ENCODE results near the gene MYCT1. TPM values are rescaled to one million over a fixed set of nuclear protein-coding genes. Genes with fewer than 3 reads are reported as not detected.
A peak's percentile ranks its signal among the peaks of the same experiment; 100 is the strongest.

The MYCT1 gene
- total RNA-seq, 1 donor = 0.36 TPM

DNA sequence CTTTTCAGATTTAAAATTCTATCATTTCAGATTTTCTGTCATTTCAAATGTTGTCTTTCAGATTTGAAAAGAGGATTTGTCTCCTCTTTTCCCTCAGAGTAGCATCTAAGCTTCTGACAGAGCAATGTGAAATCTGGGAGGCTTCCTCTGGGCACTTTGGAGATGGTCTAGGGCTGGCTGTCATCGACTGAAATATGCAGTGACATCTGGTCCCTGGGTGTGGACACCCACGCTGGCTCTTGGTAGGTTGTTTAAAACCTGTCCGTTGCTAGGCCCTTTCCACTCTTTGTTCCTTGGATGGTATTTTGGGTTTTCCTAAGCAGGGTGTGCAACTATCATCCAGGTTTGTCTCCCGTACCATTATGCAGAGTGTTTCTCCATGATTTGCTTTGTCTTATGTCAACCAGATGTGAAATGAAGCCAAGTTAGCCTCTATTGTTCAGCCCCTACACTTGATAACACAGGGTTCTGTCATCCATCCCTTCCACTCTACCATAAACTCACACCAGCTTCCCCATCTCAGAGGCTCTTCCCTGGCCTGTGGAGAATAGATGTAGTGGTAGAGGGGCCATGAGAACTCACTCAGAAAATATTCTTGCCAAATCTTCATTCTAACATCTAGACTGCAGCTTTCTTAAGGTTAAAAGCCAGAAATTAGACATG, 47.9 kb downstream of the MYCT1 start:
- TF ChIP-seq, protein P1, sequence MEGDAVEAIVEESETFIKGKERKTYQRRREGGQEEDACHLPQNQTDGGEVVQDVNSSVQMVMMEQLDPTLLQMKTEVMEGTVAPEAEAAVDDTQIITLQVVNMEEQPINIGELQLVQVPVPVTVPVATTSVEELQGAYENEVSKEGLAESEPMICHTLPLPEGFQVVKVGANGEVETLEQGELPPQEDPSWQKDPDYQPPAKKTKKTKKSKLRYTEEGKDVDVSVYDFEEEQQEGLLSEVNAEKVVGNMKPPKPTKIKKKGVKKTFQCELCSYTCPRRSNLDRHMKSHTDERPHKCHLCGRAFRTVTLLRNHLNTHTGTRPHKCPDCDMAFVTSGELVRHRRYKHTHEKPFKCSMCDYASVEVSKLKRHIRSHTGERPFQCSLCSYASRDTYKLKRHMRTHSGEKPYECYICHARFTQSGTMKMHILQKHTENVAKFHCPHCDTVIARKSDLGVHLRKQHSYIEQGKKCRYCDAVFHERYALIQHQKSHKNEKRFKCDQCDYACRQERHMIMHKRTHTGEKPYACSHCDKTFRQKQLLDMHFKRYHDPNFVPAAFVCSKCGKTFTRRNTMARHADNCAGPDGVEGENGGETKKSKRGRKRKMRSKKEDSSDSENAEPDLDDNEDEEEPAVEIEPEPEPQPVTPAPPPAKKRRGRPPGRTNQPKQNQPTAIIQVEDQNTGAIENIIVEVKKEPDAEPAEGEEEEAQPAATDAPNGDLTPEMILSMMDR (IDR thresholded peaks at IDR 0.05; ENCODE audit: extremely low read depth, low read depth, low read length) = no peak

DNA sequence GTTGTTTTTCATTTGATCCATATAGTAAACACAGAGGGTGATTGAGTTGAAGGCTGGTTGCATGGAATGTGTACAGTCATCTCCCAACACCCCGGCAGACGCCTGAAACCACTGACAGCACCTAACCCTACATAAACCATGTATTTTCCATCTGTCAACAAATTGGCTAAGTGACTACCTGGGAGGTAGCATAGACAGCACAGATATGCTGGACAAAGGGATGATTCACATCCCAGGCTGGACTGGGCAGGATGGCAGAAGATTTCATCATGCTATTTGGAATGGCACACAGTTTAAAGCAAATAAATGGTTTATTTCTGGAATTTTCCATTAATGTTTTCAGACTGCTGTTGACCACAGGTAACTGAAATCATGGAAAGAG, 48.5 kb downstream of the MYCT1 start:
- DNase-seq (ENCODE audit: insufficient read length, low spot score, missing footprints) = no peak
- Histone ChIP-seq H3K27me3 (ENCODE audit: insufficient read depth, low read length) (no peaks in the 10 kb centered on the region), H3K79me2 (ENCODE audit: insufficient read depth, low read length) (no peaks in the 10 kb centered on the region), H3K27ac (ENCODE audit: low read depth, low read length) (no peak overlapping the region), H3K36me3 (ENCODE audit: insufficient read depth, low read length) (no peaks in the 10 kb centered on the region), H4K20me1 (ENCODE audit: insufficient read depth, low read length) (no peaks in the 10 kb centered on the region), H3K4me2 (ENCODE audit: insufficient read depth, low read length) (no peak overlapping the region), H3K4me3 (ENCODE audit: insufficient read depth, low read length) (no peak overlapping the region), H3K4me1 (ENCODE audit: insufficient read depth, low read length) (no peaks in the 10 kb centered on the region), H2AFZ (ENCODE audit: low read length) (no peak overlapping the region), H3K9me3 (ENCODE audit: low read depth, low read length) (no peaks in the 10 kb centered on the region)
- TF ChIP-seq, protein P1 (IDR thresholded peaks at IDR 0.05; ENCODE audit: extremely low read depth, low read depth, low read length) = no peak

More for the DNA sequence above, 47.9 kb downstream of the MYCT1 start:
- no peaks in the 10 kb centered on the region for H3K9me3 ChIP-seq (ENCODE audit: low read depth, low read length)
- no peaks in the 10 kb centered on the region for H4K20me1 ChIP-seq (ENCODE audit: insufficient read depth, low read length)
- H3K4me1 ChIP-seq (ENCODE audit: insufficient read depth, low read length) = no peaks in the 10 kb centered on the region
- H3K4me3 ChIP-seq (ENCODE audit: insufficient read depth, low read length) = no peak overlapping the region
- H2AFZ ChIP-seq (ENCODE audit: low read length) = no peak overlapping the region
- no peak overlapping the region for H3K27ac ChIP-seq (ENCODE audit: low read depth, low read length)
- H3K79me2 ChIP-seq (ENCODE audit: insufficient read depth, low read length) = no peaks in the 10 kb centered on the region
- H3K27me3 ChIP-seq (ENCODE audit: insufficient read depth, low read length) = no peaks in the 10 kb centered on the region
- no peak overlapping the region for H3K4me2 ChIP-seq (ENCODE audit: insufficient read depth, low read length)
- DNase-seq (ENCODE audit: insufficient read length, low spot score, missing footprints) = no peak
- no peaks in the 10 kb centered on the region for H3K36me3 ChIP-seq (ENCODE audit: insufficient read depth, low read length)

DNA sequence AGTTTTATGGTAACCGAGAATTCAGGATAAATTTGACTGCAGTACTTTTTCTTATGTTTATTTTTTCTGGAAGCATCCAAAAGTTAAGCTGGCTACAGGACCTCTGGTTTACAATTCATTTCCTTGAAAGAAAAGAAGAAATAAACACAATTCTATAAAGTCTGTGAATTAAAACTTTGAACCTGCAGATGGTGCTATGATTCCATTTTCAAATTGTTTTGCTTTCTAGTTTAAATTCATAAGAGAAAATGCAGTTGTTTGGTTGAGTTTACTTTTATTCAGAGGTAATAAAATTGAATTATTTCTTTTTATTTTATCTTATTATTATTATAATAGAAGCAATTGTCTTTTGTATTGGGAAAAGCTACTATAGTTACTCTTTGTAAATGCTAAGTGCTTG, 51.1 kb downstream of the MYCT1 start:
- Histone ChIP-seq H3K9me3 (ENCODE audit: low read depth, low read length) (no peaks in the 10 kb centered on the region), H3K79me2 (ENCODE audit: insufficient read depth, low read length) (no peaks in the 10 kb centered on the region), H3K4me2 (ENCODE audit: insufficient read depth, low read length) (no peak overlapping the region), H3K36me3 (ENCODE audit: insufficient read depth, low read length) (no peaks in the 10 kb centered on the region), H3K4me1 (ENCODE audit: insufficient read depth, low read length) (no peaks in the 10 kb centered on the region), H3K4me3 (ENCODE audit: insufficient read depth, low read length) (no peak overlapping the region), H4K20me1 (ENCODE audit: insufficient read depth, low read length) (no peaks in the 10 kb centered on the region), H2AFZ (ENCODE audit: low read length) (no peak overlapping the region), H3K27ac (ENCODE audit: low read depth, low read length) (no peak overlapping the region), H3K27me3 (ENCODE audit: insufficient read depth, low read length) (no peaks in the 10 kb centered on the region)
- TF ChIP-seq, protein P1 (IDR thresholded peaks at IDR 0.05; ENCODE audit: extremely low read depth, low read depth, low read length) = peak; percentile 39
- DNase-seq (ENCODE audit: insufficient read length, low spot score, missing footprints) = no peak

DNA sequence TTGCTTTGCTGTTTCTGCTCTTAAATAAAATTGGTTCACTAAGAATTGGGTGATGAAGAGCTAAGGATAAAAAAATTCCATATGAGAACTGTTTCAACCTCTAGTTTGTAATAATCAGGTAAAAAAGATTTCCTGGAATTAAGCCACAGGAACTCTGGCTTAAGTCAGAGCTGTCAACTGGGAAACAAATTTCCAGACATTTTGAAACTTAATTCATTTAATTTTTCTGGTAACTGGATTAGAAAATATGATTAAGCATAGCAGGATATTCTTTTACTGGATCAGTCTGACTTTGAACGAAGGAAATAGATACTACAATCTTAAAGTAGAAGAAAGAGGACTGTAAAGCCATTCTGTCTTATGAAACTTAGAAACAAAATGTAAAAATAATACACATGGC, 51.6 kb downstream of the MYCT1 start:
- H3K79me2 ChIP-seq (ENCODE audit: insufficient read depth, low read length) = no peaks in the 10 kb centered on the region
- H4K20me1 ChIP-seq (ENCODE audit: insufficient read depth, low read length) = no peaks in the 10 kb centered on the region
- no peaks in the 10 kb centered on the region for H3K4me1 ChIP-seq (ENCODE audit: insufficient read depth, low read length)
- DNase-seq (ENCODE audit: insufficient read length, low spot score, missing footprints) = no peak
- H3K27ac ChIP-seq (ENCODE audit: low read depth, low read length) = no peak overlapping the region
- H2AFZ ChIP-seq (ENCODE audit: low read length) = no peak overlapping the region
- H3K9me3 ChIP-seq (ENCODE audit: low read depth, low read length) = no peaks in the 10 kb centered on the region
- H3K36me3 ChIP-seq (ENCODE audit: insufficient read depth, low read length) = no peaks in the 10 kb centered on the region
- TF ChIP-seq, protein P1 (IDR thresholded peaks at IDR 0.05; ENCODE audit: extremely low read depth, low read depth, low read length) = no peak
- H3K27me3 ChIP-seq (ENCODE audit: insufficient read depth, low read length) = no peaks in the 10 kb centered on the region
- H3K4me3 ChIP-seq (ENCODE audit: insufficient read depth, low read length) = no peak overlapping the region
- no peak overlapping the region for H3K4me2 ChIP-seq (ENCODE audit: insufficient read depth, low read length)

Measured in osteoblast (primary cell).